Right lobe of liver (tissue), 6 donors: ENCODE data around the gene DERA. TPM values are rescaled to one million over a fixed set of nuclear protein-coding genes. Genes with fewer than 3 reads are reported as not detected.

Experiments used
- ATAC-seq, 4 donors: fragments of 200-7000 bp; cut with Tn5 transposase; one replicate each; pipeline ENCODE4 v1.9.1; 2020; ENCODE audit warnings: mild to moderate bottlenecking in 4 of 4, moderate library complexity in 4 of 4
- DNase-seq, 3 donors: peaks; one replicate each; pipeline ENCODE4 v3.0.0-alpha.2; 2020
- H3K27ac ChIP-seq, 3 donors: fragments of 200-600 bp; one replicate each; pipeline ENCODE4 v1.8.0; 2022
- H3K27me3 ChIP-seq, 2 donors: fragments of 200-600 bp; one replicate each; pipeline ENCODE4 v1.8.0; 2022
- H3K36me3 ChIP-seq, 4 donors: fragments of 200-600 bp; sonication (generic) in 1 of 4; one replicate each; pipeline versions ENCODE4 v1.5.1 to v1.8.0; 2017 to 2022; ENCODE audit warnings: control low read depth in 1 of 4
- H3K4me1 ChIP-seq, 4 donors: fragments of 200-600 bp; sonication (generic) in 1 of 4; one replicate each; pipeline versions ENCODE4 v1.5.1 to v1.8.0; 2017 to 2022; ENCODE audit warnings: control low read depth in 1 of 4
- H3K4me3 ChIP-seq, 3 donors: fragments of 200-600 bp; one replicate each; pipeline ENCODE4 v1.8.0; 2022
- H3K9me3 ChIP-seq, 4 donors: fragments of 200-600 bp; sonication (generic) in 1 of 4; one replicate each; pipeline versions ENCODE4 v1.5.1 to v1.8.0; 2017 to 2022; ENCODE audit warnings: control low read depth in 1 of 4
- CTCF ChIP-seq, 4 donors: fragments of 200-600 bp in 3 of 4; fragments of 450-650 bp in 1 of 4; IDR thresholded peaks; one replicate each; pipeline versions ENCODE4 v1.5.1 to v1.8.0; 2016 to 2022; ENCODE audit warnings: antibody characterized with exemption in 4 of 4, mild to moderate bottlenecking in 2 of 4
- POLR2A ChIP-seq: fragments of 450-650 bp; IDR thresholded peaks from one replicate; pipeline ENCODE4 v1.6.1; 2017; ENCODE audit warnings: antibody characterized with exemption, mild to moderate bottlenecking
- WGBS: methylation state at CpG from one replicate; pipeline ENCODE4 v1.1.6; 2018; ENCODE audit warnings: low coverage, low lambda C conversion rate; ENCODE audit not compliant: insufficient coverage; ENCODE audit errors: missing lambda C conversion rate; 5-methylcytosine and 5-hydroxymethylcytosine counted together
- intact Hi-C, 2 donors: fragments of 100-400 bp; cut with DNase I; formaldehyde crosslinking; loops; one replicate each; pipeline versions ENCODE4 v1.11.2 to v1.14.1; 2022
- total RNA-seq, 6 experiments: library from RNA; depleted of rRNA in 2 of 6; stranded (reverse); fragments of >200 nt in 2 of 6; fragmentation: NEBNext Ultra II Directional in 3 of 6; extraction: Animal tissue kit (Norgen Biotek cat#: 25700) in 3 of 6; gene quantifications; one replicate each; pipeline versions ENCODE4 v1.1.0 to v1.2.4, GENCODE V29; 2016 to 2023
- donor health status: DM: no; HTN: yes; CAD: no.
- donor health status: DM: no; HTN: no; CAD: no.
- donor health status: DM: no; HTN: no; CAD: no.
- donor health status: DM: no; HTN: yes; CAD: no.
- donor health status: DM: no; HTN: yes; CAD: no.

DERA gene
- total RNA-seq, 6 experiments from 2014 or later, result 39.8 to 55.6 (median 49.1) TPM

GRCh38 chr12:15879413-15879812, 31.7 kb upstream of the DERA start:
- Histone ChIP-seq H3K4me1 (peaks cover 0 to 31% (median 4%) of the 10 kb centered on the region in 4 donors), H3K36me3 (no peaks in the 10 kb centered on the region), H3K9me3 (no peaks in the 10 kb centered on the region), H3K4me3 (no peak overlapping the region), H3K27me3 (no peaks in the 10 kb centered on the region), H3K27ac (peak overlapping the region in 2 of 3 donors; percentile 3 to 41)
- peak; percentile 15 to 37 (median 18) for ATAC-seq
- no peak for TF ChIP-seq POLR2A
- TF ChIP-seq CTCF (IDR thresholded peaks at IDR 0.05), result no peak
- intact Hi-C loops, result no loop called here
- 31% methylated on average over 3 of the region's 3 CpGs for WGBS
- DNase-seq, result no peak

- DNase-seq (no peak), ATAC-seq (no peak)
- H3K4me3 ChIP-seq, result no peak overlapping the region
- TF ChIP-seq CTCF (IDR thresholded peaks at IDR 0.05) (no peak), POLR2A (no peak)
- H3K36me3 ChIP-seq, result no peaks in the 10 kb centered on the region
- no peaks in the 10 kb centered on the region for H3K27me3 ChIP-seq
- 94% methylated on average over 3 of the region's 3 CpGs for WGBS
- intact Hi-C loops, result no loop called here
- H3K27ac ChIP-seq, result peak overlapping the region in 1 of 3 donors; percentile 99
- H3K4me1 ChIP-seq, result peaks cover 0 to 31% (median 4%) of the 10 kb centered on the region in 4 donors
- no peaks in the 10 kb centered on the region for H3K9me3 ChIP-seq
Measured at GRCh38 chr12:15880721-15881120, 30.4 kb upstream of the DERA start.

- DNase-seq (peak; percentile 95 to 98 (median 98)), ATAC-seq (peak; percentile 91 to 95 (median 92))
- Histone ChIP-seq H3K4me1 (peaks cover 0 to 47% (median 9%) of the 10 kb centered on the region in 4 donors), H3K9me3 (no peaks in the 10 kb centered on the region), H3K36me3 (no peaks in the 10 kb centered on the region), H3K4me3 (peak within 1 kb of the TSS; percentile 68 to 78 (median 76)), H3K27me3 (no peaks in the 10 kb centered on the region), H3K27ac (peak within 1 kb of the TSS; percentile 96 to 100 (median 99))
- whole genome bisulfite sequencing, result 1% methylated on average over 40 of the region's 63 CpGs
- TF ChIP-seq CTCF (IDR thresholded peaks at IDR 0.05) (no peak), POLR2A (peak; percentile 99)
- intact Hi-C loops, result no loop called here
Measured at GRCh38 chr12:15882118-15882971, 28.8 kb upstream of the DERA start, which contains the start of gene STRAP. Gene STRAP (plus strand): TSS chr12:15882387. CDS start chr12:15882708, 321 bp downstream.

GRCh38 chr12:15883536-15883935, 27.6 kb upstream of the DERA start:
- H3K27ac ChIP-seq, result no peak overlapping the region
- 51% methylated on average over 6 of the region's 6 CpGs for WGBS
- no peak for ATAC-seq
- H3K36me3 ChIP-seq, result no peaks in the 10 kb centered on the region
- intact Hi-C loops, result no loop called here
- TF ChIP-seq POLR2A (no peak), CTCF (IDR thresholded peaks at IDR 0.05) (no peak)
- peak overlapping the region; percentile 68 to 78 (median 76) for H3K4me3 ChIP-seq
- no peaks in the 10 kb centered on the region for H3K9me3 ChIP-seq
- peaks cover 0 to 50% (median 9%) of the 10 kb centered on the region in 4 donors for H3K4me1 ChIP-seq
- H3K27me3 ChIP-seq, result no peaks in the 10 kb centered on the region
- DNase-seq, result no peak
